Hepatocyte (in vitro differentiated cells): ENCODE data around the gene CFAP99. TPM values are rescaled to one million over a fixed set of nuclear protein-coding genes. Genes with fewer than 3 reads are reported as not detected.

Source experiments
- DNase-seq: peaks from one replicate; pipeline ENCODE4 v3.0.0-alpha.2; 2016; ENCODE audit warnings: low spot score
- H2AFZ ChIP-seq: fragments of 200-600 bp; sonication (generic); 2 replicates; pipeline ENCODE4 v1.6.0; 2016; ENCODE audit warnings: antibody characterized with exemption, mild to moderate bottlenecking
- H3K27ac ChIP-seq: fragments of 200-600 bp; sonication (generic); 2 replicates; pipeline ENCODE4 v1.5.1; 2016; ENCODE audit warnings: mild to moderate bottlenecking
- H3K27me3 ChIP-seq: fragments of 200-600 bp; sonication (generic); 2 replicates; pipeline ENCODE4 v1.6.1; 2016
- H3K36me3 ChIP-seq: fragments of 200-600 bp; sonication (generic); replicated peaks from 2 replicates; pipeline ENCODE4 v1.5.1; 2016; ENCODE audit warnings: low read depth; ENCODE audit not compliant: insufficient read depth
- H3K4me1 ChIP-seq: fragments of 200-600 bp; sonication (generic); 2 replicates; pipeline ENCODE4 v1.5.1; 2016; ENCODE audit warnings: mild to moderate bottlenecking, moderate library complexity; ENCODE audit not compliant: insufficient read depth
- H3K4me2 ChIP-seq: fragments of 200-600 bp; sonication (generic); 2 replicates; pipeline ENCODE4 v1.6.0; 2016
- H3K4me3 ChIP-seq: fragments of 200-600 bp; sonication (generic); 2 replicates; pipeline ENCODE4 v1.5.1; 2016; ENCODE audit warnings: mild to moderate bottlenecking
- H3K79me2 ChIP-seq: fragments of 200-600 bp; sonication (generic); 2 replicates; pipeline ENCODE4 v1.6.0; 2017; ENCODE audit warnings: mild to moderate bottlenecking
- H3K9me2 ChIP-seq: fragments of 200-600 bp; sonication (generic); replicated peaks from 2 replicates; pipeline ENCODE4 v1.6.0; 2017; ENCODE audit warnings: mild to moderate bottlenecking; ENCODE audit not compliant: insufficient read depth
- H3K9me3 ChIP-seq: fragments of 200-600 bp; sonication (generic); 2 replicates; pipeline ENCODE4 v1.5.1; 2016; ENCODE audit warnings: low read depth, mild to moderate bottlenecking
- H4K20me1 ChIP-seq: fragments of 200-600 bp; sonication (generic); 2 replicates; pipeline ENCODE4 v1.6.0; 2016; ENCODE audit warnings: mild to moderate bottlenecking; ENCODE audit not compliant: insufficient read depth, poor library complexity, severe bottlenecking
- CTCF ChIP-seq: fragments of 200-600 bp; sonication (generic); IDR thresholded peaks from 2 replicates; pipeline ENCODE4 v1.5.1; 2016; ENCODE audit warnings: antibody characterized with exemption, mild to moderate bottlenecking; ENCODE audit not compliant: poor library complexity
- EZH2 ChIP-seq: fragments of 200-600 bp; sonication (generic); IDR thresholded peaks from 2 replicates; pipeline ENCODE4 v1.6.1; 2016; ENCODE audit warnings: antibody characterized with exemption, mild to moderate bottlenecking, borderline replicate concordance
- EZH2phosphoT487 ChIP-seq: fragments of 200-600 bp; sonication (generic); IDR thresholded peaks from one replicate; pipeline ENCODE4 v1.6.1; 2018; ENCODE audit warnings: antibody characterized with exemption, mild to moderate bottlenecking, low read depth, moderate library complexity; ENCODE audit not compliant: unreplicated experiment, severe bottlenecking
- WGBS: methylation state at CpG from one replicate; pipeline ENCODE4 v1.1.6; 2016; ENCODE audit warnings: low lambda C conversion rate; ENCODE audit errors: missing lambda C conversion rate; 5-methylcytosine and 5-hydroxymethylcytosine counted together
- polyA plus RNA-seq: library from polyadenylated mRNA; unstranded; fragments of >200 nt; fragmentation: Nextera tagmentation; extraction: Ambion mirVana; gene quantifications from 2 replicates; pipeline ENCODE4 v1.2.1, GENCODE V29; 2016
- total RNA-seq: library from RNA; depleted of rRNA; stranded (reverse); fragments of >200 nt; gene quantifications from 2 replicates; pipeline ENCODE4 v1.2.3, GENCODE V29; 2014

The CFAP99 gene
- total and polyA plus RNA-seq, 2 experiments from 2014 or later = not detected

- peaks cover 5% of the 10 kb centered on the region for H3K36me3 ChIP-seq
- H3K79me2 ChIP-seq = peaks cover 82% of the 10 kb centered on the region
- peaks cover 16% of the 10 kb centered on the region for H3K4me1 ChIP-seq
- no peak overlapping the region for H2AFZ ChIP-seq
- H4K20me1 ChIP-seq = peaks cover 51% of the 10 kb centered on the region
- H3K4me3 ChIP-seq = peak overlapping the region; percentile 81
- no peaks in the 10 kb centered on the region for H3K9me3 ChIP-seq
- H3K27ac ChIP-seq = peak overlapping the region; percentile 94
- WGBS = 92% methylated on average over 7 of the region's 7 CpGs
- H3K9me2 ChIP-seq = no peaks in the 10 kb centered on the region
- H3K27me3 ChIP-seq = no peaks in the 10 kb centered on the region
- peak overlapping the region; percentile 97 for H3K4me2 ChIP-seq
- TF ChIP-seq CTCF (no peak), EZH2 (no peak), EZH2phosphoT487 (no peak)
- DNase-seq = no peak
These were observed 52.0 kb downstream of the CFAP99 start for GRCh38 chr4:2470791-2471190.

- TF ChIP-seq EZH2 (no peak), EZH2phosphoT487 (no peak), CTCF (no peak)
- H3K27ac ChIP-seq = no peak overlapping the region
These were observed 53.4 kb downstream of the CFAP99 start for GRCh38 chr4:2472187-2472586.

GRCh38 chr4:2478229-2478628 is 59.5 kb downstream of the CFAP99 start:
- Histone ChIP-seq H3K27ac (no peak overlapping the region), H4K20me1 (peaks cover 94% of the 10 kb centered on the region), H3K79me2 (peaks cover 100% of the 10 kb centered on the region), H3K9me2 (no peaks in the 10 kb centered on the region), H3K4me1 (peaks cover 41% of the 10 kb centered on the region), H3K27me3 (no peaks in the 10 kb centered on the region), H3K4me2 (peak overlapping the region; percentile 25), H3K36me3 (no peaks in the 10 kb centered on the region), H3K4me3 (no peak overlapping the region), H2AFZ (no peak overlapping the region), H3K9me3 (no peaks in the 10 kb centered on the region)
- no peak for DNase-seq
- 55% methylated on average over 3 of the region's 3 CpGs for WGBS
- TF ChIP-seq EZH2 = no peak
- no peak for TF ChIP-seq CTCF
- no peak for TF ChIP-seq EZH2phosphoT487

More at GRCh38 chr4:2472187-2472586, 53.4 kb downstream of the CFAP99 start:
- DNase-seq = no peak
- Histone ChIP-seq H3K27me3 (no peaks in the 10 kb centered on the region), H3K4me3 (no peak overlapping the region), H4K20me1 (peaks cover 65% of the 10 kb centered on the region), H3K9me2 (no peaks in the 10 kb centered on the region), H3K9me3 (no peaks in the 10 kb centered on the region), H3K79me2 (peaks cover 87% of the 10 kb centered on the region), H3K4me1 (peaks cover 17% of the 10 kb centered on the region), H3K4me2 (no peak overlapping the region), H2AFZ (no peak overlapping the region), H3K36me3 (peaks cover 5% of the 10 kb centered on the region)
- 92% methylated on average over 4 of the region's 4 CpGs for WGBS

- H3K27ac ChIP-seq = no peak overlapping the region
- peaks cover 100% of the 10 kb centered on the region for H4K20me1 ChIP-seq
- H3K4me1 ChIP-seq = peaks cover 48% of the 10 kb centered on the region
These were observed 61.9 kb downstream of the CFAP99 start for GRCh38 chr4:2480649-2481048.

More at GRCh38 chr4:2480649-2481048, 61.9 kb downstream of the CFAP99 start:
- H3K9me3 ChIP-seq = no peaks in the 10 kb centered on the region
- 94% methylated on average over 5 of the region's 5 CpGs for WGBS
- H3K36me3 ChIP-seq = no peaks in the 10 kb centered on the region
- no peak overlapping the region for H3K4me3 ChIP-seq
- peaks cover 100% of the 10 kb centered on the region for H3K79me2 ChIP-seq
- TF ChIP-seq EZH2phosphoT487 = no peak
- no peak for TF ChIP-seq CTCF
- no peak for TF ChIP-seq EZH2
- H3K4me2 ChIP-seq = no peak overlapping the region
- no peak overlapping the region for H2AFZ ChIP-seq
- no peak for DNase-seq
- no peaks in the 10 kb centered on the region for H3K27me3 ChIP-seq
- no peaks in the 10 kb centered on the region for H3K9me2 ChIP-seq
